GM06990 (cell line): ENCODE results near the gene MSI2.

Source experiments
- DNase-seq: peaks from one replicate; pipeline ENCODE4 v3.0.0-alpha.2; 2011; ENCODE audit not compliant: insufficient read length; ENCODE audit errors: extremely low read depth
- H3K27me3 ChIP-seq: replicated peaks from 2 replicates; pipeline ENCODE4 v1.6.0; 2011; ENCODE audit warnings: low read length; ENCODE audit not compliant: control insufficient read depth, insufficient read depth
- H3K36me3 ChIP-seq: 2 replicates; pipeline ENCODE4 v1.5.1; 2011; ENCODE audit warnings: low read length; ENCODE audit not compliant: control insufficient read depth, insufficient read depth
- H3K4me3 ChIP-seq: replicated peaks from 2 replicates; pipeline ENCODE4 v1.5.1; 2011; ENCODE audit warnings: low read depth, mild to moderate bottlenecking, control low read depth, low read length
- CTCF ChIP-seq: IDR thresholded peaks from 2 replicates; pipeline ENCODE4 v1.5.1; 2011; ENCODE audit warnings: low read length, control low read depth, mild to moderate bottlenecking, inconsistent platforms; ENCODE audit not compliant: insufficient read depth, poor library complexity, severe bottlenecking

Gene MSI2

GRCh38 chr17:57377094-57377493 lies 120.8 kb downstream of the MSI2 start:
- TF ChIP-seq CTCF, result no peak
- DNase-seq, result no peak
- Histone ChIP-seq H3K4me3 (no peak overlapping the region), H3K27me3 (no peaks in the 10 kb centered on the region), H3K36me3 (no peaks in the 10 kb centered on the region; the same call in 1 of the 2 replicates)

GRCh38 chr17:57379237-57379894 lies 123.0 kb downstream of the MSI2 start:
- no peak for TF ChIP-seq CTCF
- Histone ChIP-seq H3K4me3 (no peak overlapping the region), H3K36me3 (no peaks in the 10 kb centered on the region; the same call in 1 of the 2 replicates), H3K27me3 (no peaks in the 10 kb centered on the region)
- DNase-seq, result no peak

- no peak overlapping the region for H3K4me3 ChIP-seq
- H3K27me3 ChIP-seq, result no peaks in the 10 kb centered on the region
- no peak for TF ChIP-seq CTCF
- H3K36me3 ChIP-seq, result no peaks in the 10 kb centered on the region; the same call in 1 of the 2 replicates
- DNase-seq, result no peak
Observed at GRCh38 chr17:57379895-57380434, 123.6 kb downstream of the MSI2 start.

GRCh38 chr17:57381498-57381897 lies 125.2 kb downstream of the MSI2 start:
- no peaks in the 10 kb centered on the region; the same call in 1 of the 2 replicates for H3K36me3 ChIP-seq
- H3K27me3 ChIP-seq, result no peaks in the 10 kb centered on the region
- no peak for TF ChIP-seq CTCF
- no peak overlapping the region for H3K4me3 ChIP-seq
- DNase-seq, result no peak

- Histone ChIP-seq H3K36me3 (no peaks in the 10 kb centered on the region; the same call in 1 of the 2 replicates), H3K4me3 (no peak overlapping the region), H3K27me3 (no peaks in the 10 kb centered on the region)
- DNase-seq, result no peak
- TF ChIP-seq CTCF, result no peak
Observed at GRCh38 chr17:57384219-57384618, 127.9 kb downstream of the MSI2 start.
